Astrocyte (in vitro differentiated cells and primary cell): ENCODE measurements around the gene PGPEP1.

Experiments used
- CTCF ChIP-seq: IDR thresholded peaks from 2 replicates; pipeline ENCODE4 v1.5.1; 2011; ENCODE audit warnings: low read depth, mild to moderate bottlenecking, inconsistent platforms, low read length, moderate library complexity; ENCODE audit not compliant: insufficient read depth
- EZH2 ChIP-seq: IDR thresholded peaks from 2 replicates; pipeline ENCODE4 v1.6.1; 2012; ENCODE audit warnings: mild to moderate bottlenecking, low read length, inconsistent platforms; ENCODE audit not compliant: insufficient read depth

GRCh38 chr19:18418483-18419194 lies 78.2 kb downstream of the PGPEP1 start:
- TF ChIP-seq CTCF (no peak), EZH2 (no peak)
